GM21619 (cell line): ENCODE measurements around the gene SRPK1.
"Not testable (repeated sequence)": the region's sequence is repeated elsewhere in the genome, so short reads cannot be mapped to it uniquely, and the experiment has no call there.

Experiments used
- ATAC-seq: cut with Tn5 transposase; IDR thresholded peaks from one replicate; pipeline ENCODE4 v1.9.1; 2021; ENCODE audit not compliant: unreplicated experiment

Gene SRPK1

GRCh38 chr6:35920793-35921732 is at the start of gene SRPK1:
Gene SRPK1, minus strand, starts transcription at chr6:35921098. Its CDS starts 42 bp downstream, at chr6:35921056.
- peak; percentile 71 for ATAC-seq

GRCh38 chr6:35970181-35970580 is 49.3 kb upstream of the SRPK1 start:
- ATAC-seq: no peak

- ATAC-seq: no peak
Observed at GRCh38 chr6:35969646-35970045, 48.7 kb upstream of the SRPK1 start.

- no peak for ATAC-seq
Observed at GRCh38 chr6:35968821-35969220, 47.9 kb upstream of the SRPK1 start.

GRCh38 chr6:35967076-35967774 is 46.3 kb upstream of the SRPK1 start:
- ATAC-seq: no peak

GRCh38 chr6:35962779-35963560 is 42.1 kb upstream of the SRPK1 start:
- ATAC-seq: no peak

GRCh38 chr6:35960187-35960586 is 39.3 kb upstream of the SRPK1 start:
- ATAC-seq: no peak

- ATAC-seq: no peak
Observed at GRCh38 chr6:35955970-35956369, 35.1 kb upstream of the SRPK1 start.

- ATAC-seq: no peak
Observed at GRCh38 chr6:35955521-35955920, 34.6 kb upstream of the SRPK1 start.

GRCh38 chr6:35955071-35955470 is 34.2 kb upstream of the SRPK1 start:
- ATAC-seq: no peak

- no peak for ATAC-seq
Observed at GRCh38 chr6:35954333-35954732, 33.4 kb upstream of the SRPK1 start.

GRCh38 chr6:35948725-35949124 is 27.8 kb upstream of the SRPK1 start:
- no peak for ATAC-seq

- ATAC-seq: no peak
Observed at GRCh38 chr6:35945650-35946025, 24.7 kb upstream of the SRPK1 start.

- no peak for ATAC-seq
Observed at GRCh38 chr6:35943390-35943789, 22.5 kb upstream of the SRPK1 start.

GRCh38 chr6:35942355-35942754 is 21.5 kb upstream of the SRPK1 start:
- ATAC-seq: no peak

GRCh38 chr6:35941170-35941569 is 20.3 kb upstream of the SRPK1 start:
- not testable (repeated sequence) for ATAC-seq

- not testable (repeated sequence) for ATAC-seq
Observed at GRCh38 chr6:35940014-35940413, 19.1 kb upstream of the SRPK1 start.

GRCh38 chr6:35939259-35939658 is 18.4 kb upstream of the SRPK1 start:
- not testable (repeated sequence) for ATAC-seq

- no peak for ATAC-seq
Observed at GRCh38 chr6:35936681-35937359, 15.9 kb upstream of the SRPK1 start.

GRCh38 chr6:35935469-35935868 is 14.6 kb upstream of the SRPK1 start:
- ATAC-seq: no peak

GRCh38 chr6:35933844-35934243 is 12.9 kb upstream of the SRPK1 start:
- no peak for ATAC-seq
